ENCODE measurements around the gene TSPAN17.

The TSPAN17 gene

GRCh38 chr5:176624142-176624541 lies 23.1 kb upstream of the TSPAN17 start:
- Histone ChIP-seq H3K9me3 (no peaks in the 10 kb centered on the region), H3K36me3 (no peaks in the 10 kb centered on the region), H3K27me3 (peaks cover 97% of the 10 kb centered on the region), H3K4me3 (ENCODE audit: low read depth in 1 of 2, low read length in 1 of 2) (no peak overlapping the region), H3K4me1 (ENCODE audit: control insufficient read depth in 1 of 2, insufficient read depth in 1 of 2, low read depth in 1 of 2, low read length in 1 of 2) (peaks cover 0 to 10% of the 10 kb centered on the region in 2 experiments), H3K27ac (no peak overlapping the region)
- no peak for TF ChIP-seq CTCF (IDR thresholded peaks at IDR 0.05)

DNA sequence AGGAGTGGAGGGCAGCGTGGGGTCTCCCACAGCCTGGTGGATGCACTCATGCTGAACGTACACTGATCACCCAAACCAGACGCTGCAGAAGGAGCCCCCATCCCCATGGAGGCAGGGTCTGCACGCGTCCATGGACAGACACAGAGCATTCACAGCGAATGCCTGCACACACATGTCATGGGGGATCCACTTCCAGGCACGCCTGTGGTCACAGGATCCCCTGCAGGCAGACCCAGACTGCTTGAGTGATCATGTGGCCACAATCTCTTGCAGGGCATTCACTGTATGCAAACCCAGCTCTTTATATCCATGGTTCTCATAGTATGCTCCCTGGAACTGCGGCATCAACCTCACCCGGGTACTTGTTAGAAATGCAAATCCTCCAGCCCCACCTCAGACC lies 22.3 kb upstream of the TSPAN17 start:
- H3K27me3 ChIP-seq, result peaks cover 97% of the 10 kb centered on the region
- H3K4me3 ChIP-seq (ENCODE audit: low read depth in 1 of 2, low read length in 1 of 2), result no peak overlapping the region
- H3K4me1 ChIP-seq (ENCODE audit: control insufficient read depth in 1 of 2, insufficient read depth in 1 of 2, low read depth in 1 of 2, low read length in 1 of 2), result peaks cover 0 to 2% of the 10 kb centered on the region in 2 experiments
- no peaks in the 10 kb centered on the region for H3K36me3 ChIP-seq
- H3K27ac ChIP-seq, result no peak overlapping the region
- no peak for TF ChIP-seq CTCF (IDR thresholded peaks at IDR 0.05)
- H3K9me3 ChIP-seq, result no peaks in the 10 kb centered on the region

GRCh38 chr5:176625512-176625911 lies 21.8 kb upstream of the TSPAN17 start:
- no peak overlapping the region for H3K27ac ChIP-seq
- no peak overlapping the region for H3K4me3 ChIP-seq (ENCODE audit: low read depth in 1 of 2, low read length in 1 of 2)
- H3K27me3 ChIP-seq, result peaks cover 97% of the 10 kb centered on the region
- no peaks in the 10 kb centered on the region for H3K4me1 ChIP-seq (ENCODE audit: control insufficient read depth in 1 of 2, insufficient read depth in 1 of 2, low read depth in 1 of 2, low read length in 1 of 2)
- H3K9me3 ChIP-seq, result no peaks in the 10 kb centered on the region
- H3K36me3 ChIP-seq, result no peaks in the 10 kb centered on the region
- no peak for TF ChIP-seq CTCF (IDR thresholded peaks at IDR 0.05)

DNA sequence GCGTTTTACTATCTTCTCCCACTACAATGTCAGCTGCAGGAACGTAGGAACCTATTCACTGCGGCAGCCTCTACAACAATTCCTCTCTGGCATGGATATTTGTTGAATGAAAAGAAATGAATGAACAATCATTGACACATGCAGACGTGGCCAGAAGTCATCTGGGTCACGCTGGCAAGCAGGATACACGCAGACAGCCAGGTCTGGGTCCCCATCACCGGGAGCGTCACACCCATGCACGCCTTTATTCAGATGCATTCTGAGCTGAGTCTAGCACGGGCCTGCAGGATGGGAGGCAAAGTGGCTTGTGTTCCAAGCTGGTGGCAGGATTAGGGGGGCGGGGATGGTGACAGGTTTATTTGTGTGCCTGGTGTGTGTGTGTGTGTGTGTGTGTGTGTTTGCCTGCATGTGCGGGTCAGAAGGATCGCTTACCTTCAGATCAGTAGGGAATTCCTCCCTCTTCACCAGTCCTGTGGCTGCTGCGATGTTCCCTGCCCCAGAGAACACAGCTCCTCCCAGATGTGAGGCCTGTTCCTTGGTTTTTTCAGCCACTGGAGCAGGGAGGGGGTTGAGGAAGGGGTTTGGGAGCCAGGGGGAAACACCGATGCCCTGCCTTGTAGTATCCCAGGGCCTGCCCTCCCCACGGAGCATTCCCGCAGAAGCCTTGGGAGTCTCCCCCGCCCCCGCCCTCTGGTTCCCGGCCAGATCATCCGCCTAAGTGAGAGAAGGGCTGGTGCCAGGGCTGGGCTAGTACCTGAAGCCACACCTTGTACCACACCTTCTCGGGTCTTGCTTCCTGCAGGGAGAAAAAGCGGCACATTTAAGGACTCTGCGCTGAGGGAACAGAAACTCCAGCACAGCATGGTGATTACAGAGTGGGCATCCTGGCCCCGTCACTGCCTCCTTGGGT lies 21.1 kb upstream of the TSPAN17 start:
- H3K36me3 ChIP-seq, result no peaks in the 10 kb centered on the region
- peaks cover 97% of the 10 kb centered on the region for H3K27me3 ChIP-seq
- H3K4me3 ChIP-seq (ENCODE audit: low read depth in 1 of 2, low read length in 1 of 2), result no peak overlapping the region
- H3K27ac ChIP-seq, result no peak overlapping the region
- no peaks in the 10 kb centered on the region for H3K4me1 ChIP-seq (ENCODE audit: control insufficient read depth in 1 of 2, insufficient read depth in 1 of 2, low read depth in 1 of 2, low read length in 1 of 2)
- TF ChIP-seq CTCF (IDR thresholded peaks at IDR 0.05), result no peak
- no peaks in the 10 kb centered on the region for H3K9me3 ChIP-seq

- Histone ChIP-seq H3K27ac (no peak overlapping the region), H3K36me3 (no peaks in the 10 kb centered on the region), H3K4me3 (ENCODE audit: low read depth in 1 of 2, low read length in 1 of 2) (no peak overlapping the region), H3K4me1 (ENCODE audit: control insufficient read depth in 1 of 2, insufficient read depth in 1 of 2, low read depth in 1 of 2, low read length in 1 of 2) (no peaks in the 10 kb centered on the region), H3K9me3 (no peaks in the 10 kb centered on the region), H3K27me3 (peaks cover 97% of the 10 kb centered on the region)
- no peak for TF ChIP-seq CTCF (IDR thresholded peaks at IDR 0.05)
These were observed 20.4 kb upstream of the TSPAN17 start for GRCh38 chr5:176626876-176627236.

Measured in neutrophil (primary cell).